ENCODE results near the gene TENT4A. TPM values are rescaled to one million over a fixed set of nuclear protein-coding genes. Genes with fewer than 3 reads are reported as not detected.

Gene TENT4A
- total RNA-seq, 6 experiments from 2014 or later = 8.5 to 23.1 (median 13.2) TPM

DNA sequence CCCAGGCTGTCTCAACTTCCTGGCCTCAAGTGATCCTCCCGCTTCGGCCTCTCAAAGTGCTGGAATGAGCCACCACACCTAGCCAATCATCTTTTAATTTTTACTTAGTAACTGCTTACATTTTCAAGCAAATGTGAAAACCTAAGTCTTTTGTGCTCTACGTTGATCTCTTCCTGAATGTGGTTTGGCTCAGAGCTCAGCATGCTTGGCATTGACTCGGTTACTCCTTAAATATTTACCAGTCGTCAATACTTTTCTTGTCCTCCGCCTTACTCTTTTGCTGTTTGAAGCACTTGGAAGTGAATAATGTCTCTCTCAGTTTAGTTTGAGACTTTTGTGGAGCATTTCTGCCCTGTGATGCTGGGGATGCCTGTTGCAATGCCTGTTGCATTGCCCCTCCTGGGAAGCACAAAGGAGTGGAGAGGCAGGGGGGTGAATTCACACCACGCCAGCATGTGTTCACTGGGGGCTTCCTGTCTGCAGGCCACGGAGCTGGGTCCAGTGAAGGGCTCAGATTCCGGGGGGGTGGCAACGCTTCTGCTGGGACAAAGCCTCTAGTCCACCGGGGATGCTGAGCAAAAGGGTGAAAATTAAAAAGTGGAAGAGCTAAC lies 13.1 kb upstream of the TENT4A start:
- WGBS (ENCODE audit: insufficient coverage, low coverage, low lambda C conversion rate, missing lambda C conversion rate) = 26% methylated on average over 6 of the region's 11 CpGs
- ATAC-seq = no peak
- H3K4me1 ChIP-seq = no peaks in the 10 kb centered on the region
- no peaks in the 10 kb centered on the region for H3K36me3 ChIP-seq
- no peak overlapping the region for H3K27ac ChIP-seq
- no peaks in the 10 kb centered on the region for H3K27me3 ChIP-seq
- DNase-seq = no peak
- H3K4me3 ChIP-seq = no peak overlapping the region
- intact Hi-C loops (cut with DNase I) = loop anchor here in 1 of 2 donors (10.0 kb wide), 1 partner anchor 65 kb away; the partner anchor contains the start of genes NSUN2 and SRD5A1
- H3K9me3 ChIP-seq = no peaks in the 10 kb centered on the region
- TF ChIP-seq POLR2A (IDR thresholded peaks at IDR 0.05) (no peak), CTCF (IDR thresholded peaks at IDR 0.05) (no peak)

DNA sequence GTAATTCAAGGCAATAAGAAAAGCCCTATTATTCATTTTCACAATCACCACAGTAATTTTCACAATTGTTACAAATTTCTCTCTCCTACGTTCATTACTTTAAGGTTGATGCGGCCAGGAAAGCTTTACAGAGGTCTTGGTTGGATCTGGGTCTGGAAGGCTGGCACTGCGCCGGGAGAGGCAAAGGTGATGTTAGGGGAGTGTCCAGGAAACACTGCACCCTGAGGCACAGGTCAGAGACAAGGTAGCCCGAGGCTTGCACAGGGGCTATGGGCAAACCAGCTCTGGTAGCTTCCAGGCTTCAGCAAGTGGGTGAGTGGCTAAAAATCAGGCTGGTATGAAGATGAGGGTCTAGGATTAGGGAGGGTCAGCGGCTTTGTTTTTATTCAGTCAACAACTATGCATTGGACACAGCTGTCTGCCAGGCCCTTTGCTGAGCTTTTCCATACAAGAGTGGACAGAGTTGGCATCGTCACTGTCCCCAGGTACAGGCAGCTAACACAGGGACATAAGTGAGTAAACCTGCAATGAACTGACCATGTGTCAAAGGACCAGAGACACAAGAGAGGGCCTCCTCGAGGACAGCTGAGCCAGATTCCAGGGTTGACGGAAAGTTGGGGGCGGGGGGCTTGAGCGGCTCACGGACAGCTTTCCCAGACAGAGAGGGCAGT lies 12.4 kb upstream of the TENT4A start:
- 51% methylated on average over 5 of the region's 12 CpGs for WGBS (ENCODE audit: insufficient coverage, low coverage, low lambda C conversion rate, missing lambda C conversion rate)
- no peaks in the 10 kb centered on the region for H3K4me1 ChIP-seq

GRCh38 chr5:6701491-6701890 lies 11.7 kb upstream of the TENT4A start:
- no peak for ATAC-seq

More for the DNA sequence above, 12.4 kb upstream of the TENT4A start:
- Histone ChIP-seq H3K36me3 (no peaks in the 10 kb centered on the region), H3K9me3 (no peaks in the 10 kb centered on the region), H3K27ac (no peak overlapping the region), H3K4me3 (no peak overlapping the region), H3K27me3 (no peaks in the 10 kb centered on the region)
- DNase-seq (no peak), ATAC-seq (no peak)
- intact Hi-C loops (cut with DNase I) = loop anchor here in 1 of 2 donors (10.0 kb wide), 1 partner anchor 66 kb away; the partner anchor contains the start of genes NSUN2 and SRD5A1
- TF ChIP-seq POLR2A (IDR thresholded peaks at IDR 0.05) (no peak), CTCF (IDR thresholded peaks at IDR 0.05) (no peak)

GRCh38 chr5:6702633-6703032 lies 10.6 kb upstream of the TENT4A start:
- Histone ChIP-seq H3K9me3 (no peaks in the 10 kb centered on the region), H3K4me1 (no peaks in the 10 kb centered on the region)
- intact Hi-C loops (cut with DNase I) = loop anchor here in 1 of 2 donors (10.0 kb wide), 1 partner anchor 68 kb away; the partner anchor contains the start of genes NSUN2 and SRD5A1

More at GRCh38 chr5:6701491-6701890, 11.7 kb upstream of the TENT4A start:
- H3K9me3 ChIP-seq = no peaks in the 10 kb centered on the region
- H3K36me3 ChIP-seq = no peaks in the 10 kb centered on the region
- no peak overlapping the region for H3K27ac ChIP-seq
- no peak for DNase-seq
- intact Hi-C loops (cut with DNase I) = loop anchor here in 1 of 2 donors (10.0 kb wide), 1 partner anchor 67 kb away; the partner anchor contains the start of genes NSUN2 and SRD5A1
- H3K4me3 ChIP-seq = no peak overlapping the region
- H3K27me3 ChIP-seq = no peaks in the 10 kb centered on the region
- H3K4me1 ChIP-seq = no peaks in the 10 kb centered on the region
- 80% methylated on average over 9 of the region's 12 CpGs for WGBS (ENCODE audit: insufficient coverage, low coverage, low lambda C conversion rate, missing lambda C conversion rate)
- TF ChIP-seq CTCF (IDR thresholded peaks at IDR 0.05) (no peak), POLR2A (IDR thresholded peaks at IDR 0.05) (no peak)

More at GRCh38 chr5:6702633-6703032, 10.6 kb upstream of the TENT4A start:
- TF ChIP-seq CTCF (IDR thresholded peaks at IDR 0.05) = no peak
- TF ChIP-seq POLR2A (IDR thresholded peaks at IDR 0.05) = no peak
- no peaks in the 10 kb centered on the region for H3K36me3 ChIP-seq
- DNase-seq (no peak), ATAC-seq (no peak)
- H3K4me3 ChIP-seq = no peak overlapping the region
- WGBS (ENCODE audit: insufficient coverage, low coverage, low lambda C conversion rate, missing lambda C conversion rate) = 96% methylated on average over 6 of the region's 6 CpGs
- no peak overlapping the region for H3K27ac ChIP-seq
- H3K27me3 ChIP-seq = no peaks in the 10 kb centered on the region

Data from right lobe of liver (tissue), 6 donors.